Astrocyte (in vitro differentiated cells and primary cell): Measurements from ENCODE around the gene RUSF1.

Source experiments
- CTCF ChIP-seq: IDR thresholded peaks from 2 replicates; pipeline ENCODE4 v1.5.1; 2011; ENCODE audit warnings: low read depth, mild to moderate bottlenecking, inconsistent platforms, low read length, moderate library complexity; ENCODE audit not compliant: insufficient read depth
- EZH2 ChIP-seq: IDR thresholded peaks from 2 replicates; pipeline ENCODE4 v1.6.1; 2012; ENCODE audit warnings: mild to moderate bottlenecking, low read length, inconsistent platforms; ENCODE audit not compliant: insufficient read depth

DNA sequence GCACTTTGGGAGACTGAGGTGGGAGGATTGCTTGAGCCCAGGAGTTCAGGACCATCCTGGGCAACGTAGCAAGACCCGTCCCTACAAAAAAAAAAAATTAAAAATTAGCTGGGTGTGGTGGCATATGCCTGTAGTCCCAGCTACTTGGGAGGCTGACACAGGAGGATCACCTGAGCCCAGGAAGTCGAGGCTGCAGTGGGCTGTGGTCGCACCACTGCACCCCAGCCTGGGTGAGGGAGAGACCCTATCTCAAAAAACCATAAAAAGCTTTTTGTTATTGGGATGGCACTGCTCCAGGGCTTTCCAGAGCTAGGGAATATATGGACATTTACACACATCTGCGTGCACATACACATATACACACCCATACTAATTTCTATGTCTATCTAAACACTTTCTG, 57.0 kb downstream of the RUSF1 start:
- no peak for TF ChIP-seq CTCF
- no peak for TF ChIP-seq EZH2
